Activated T-helper 1 cell treated with anti-CD3 and anti-CD28 coated beads, Interleukin-12 subunit alpha, Interleukin-12 subunit beta, Interleukin-2, Interleukin-4 antibody, amounts not matched to agents 30 ng/mL and 10 ng/mL and 1 ng/mL, durations not matched to agents 14 hours and 24 hours and 36 hours (primary cell): ENCODE data around the gene SMIM8. TPM values are rescaled to one million over a fixed set of nuclear protein-coding genes. Genes with fewer than 3 reads are reported as not detected.

Experiments used
- DNase-seq: peaks from one replicate; pipeline ENCODE4 v3.0.0; 2021; ENCODE audit warnings: low spot score
- H3K27ac Mint-ChIP-seq: one replicate; pipeline ENCODE4 v1.8.0; 2021; ENCODE audit warnings: mild to moderate bottlenecking, mixed read lengths
- H3K27me3 Mint-ChIP-seq: one replicate; pipeline ENCODE4 v1.8.0; 2022; ENCODE audit warnings: mild to moderate bottlenecking, moderate library complexity, mixed read lengths; ENCODE audit not compliant: insufficient read depth
- H3K36me3 Mint-ChIP-seq: one replicate; pipeline ENCODE4 v1.8.0; 2021; ENCODE audit warnings: low read depth, mixed read lengths
- H3K4me1 Mint-ChIP-seq: one replicate; pipeline ENCODE4 v1.8.0; 2021; ENCODE audit warnings: low read depth, mixed read lengths
- H3K4me3 Mint-ChIP-seq: one replicate; pipeline ENCODE4 v1.8.0; 2021; ENCODE audit warnings: mild to moderate bottlenecking, moderate library complexity, mixed read lengths
- H3K9me3 Mint-ChIP-seq: one replicate; pipeline ENCODE4 v1.8.0; 2021; ENCODE audit warnings: mixed read lengths
- intact Hi-C: fragments of 100-400 bp; cut with micrococcal nuclease; formaldehyde crosslinking; loops from one replicate; pipeline ENCODE4 v1.15.1; 2024
- total RNA-seq: library from RNA; stranded (reverse); gene quantifications from 2 replicates; pipeline ENCODE4 v1.2.3, GENCODE V29; 2022

Gene SMIM8
- total RNA-seq, 1 donor from 2014 or later = 9.2 TPM

GRCh38 chr6:87341899-87342298 lies 19.5 kb downstream of the SMIM8 start:
- H3K36me3 Mint-ChIP-seq = peaks cover 4% of the 10 kb centered on the region
- H3K27ac Mint-ChIP-seq = no peak overlapping the region

GRCh38 chr6:87342829-87343228 lies 20.4 kb downstream of the SMIM8 start:
- no peak for DNase-seq
- Mint-ChIP-seq H3K27ac (no peak overlapping the region), H3K27me3 (no peaks in the 10 kb centered on the region), H3K36me3 (peaks cover 4% of the 10 kb centered on the region), H3K4me3 (no peak overlapping the region), H3K9me3 (no peaks in the 10 kb centered on the region), H3K4me1 (no peaks in the 10 kb centered on the region)
- intact Hi-C loops = no loop called here

More at GRCh38 chr6:87341899-87342298, 19.5 kb downstream of the SMIM8 start:
- H3K9me3 Mint-ChIP-seq = no peaks in the 10 kb centered on the region
- DNase-seq = no peak
- no peaks in the 10 kb centered on the region for H3K27me3 Mint-ChIP-seq
- H3K4me1 Mint-ChIP-seq = no peaks in the 10 kb centered on the region
- H3K4me3 Mint-ChIP-seq = no peak overlapping the region
- intact Hi-C loops = no loop called here

- Mint-ChIP-seq H3K4me3 (no peak within 1 kb of the TSS), H3K36me3 (peaks cover 1% of the 10 kb centered on the region), H3K9me3 (no peaks in the 10 kb centered on the region), H3K4me1 (no peaks in the 10 kb centered on the region), H3K27ac (no peak within 1 kb of the TSS), H3K27me3 (no peaks in the 10 kb centered on the region)
- no peak for DNase-seq
- intact Hi-C loops = no loop called here
Observed at GRCh38 chr6:87344731-87345130, 22.3 kb downstream of the SMIM8 start, which contains the start of gene C6orf163. Gene C6orf163 (plus strand): TSS chr6:87344813. CDS start chr6:87345100, 287 bp downstream.

GRCh38 chr6:87346700-87347099 lies 24.3 kb downstream of the SMIM8 start:
- Mint-ChIP-seq H3K4me3 (no peak overlapping the region), H3K36me3 (peaks cover 1% of the 10 kb centered on the region), H3K9me3 (no peaks in the 10 kb centered on the region), H3K27ac (no peak overlapping the region), H3K27me3 (no peaks in the 10 kb centered on the region), H3K4me1 (no peaks in the 10 kb centered on the region)
- DNase-seq = no peak
- intact Hi-C loops = no loop called here

GRCh38 chr6:87349896-87350295 lies 27.5 kb downstream of the SMIM8 start:
- Mint-ChIP-seq H3K4me3 (no peak overlapping the region), H3K4me1 (no peaks in the 10 kb centered on the region), H3K27me3 (no peaks in the 10 kb centered on the region), H3K36me3 (no peaks in the 10 kb centered on the region), H3K9me3 (no peaks in the 10 kb centered on the region), H3K27ac (no peak overlapping the region)
- intact Hi-C loops = no loop called here
- DNase-seq = no peak

- no peak for DNase-seq
- Mint-ChIP-seq H3K4me1 (no peaks in the 10 kb centered on the region), H3K27me3 (no peaks in the 10 kb centered on the region), H3K36me3 (no peaks in the 10 kb centered on the region), H3K4me3 (no peak overlapping the region), H3K9me3 (no peaks in the 10 kb centered on the region), H3K27ac (no peak overlapping the region)
- intact Hi-C loops = no loop called here
Observed at GRCh38 chr6:87350516-87350915, 28.1 kb downstream of the SMIM8 start.

- H3K4me1 Mint-ChIP-seq = no peaks in the 10 kb centered on the region
- no peak overlapping the region for H3K4me3 Mint-ChIP-seq
- H3K27ac Mint-ChIP-seq = no peak overlapping the region
- DNase-seq = no peak
- H3K27me3 Mint-ChIP-seq = no peaks in the 10 kb centered on the region
- intact Hi-C loops = no loop called here
- no peaks in the 10 kb centered on the region for H3K9me3 Mint-ChIP-seq
- no peaks in the 10 kb centered on the region for H3K36me3 Mint-ChIP-seq
Observed at GRCh38 chr6:87351583-87351982, 29.2 kb downstream of the SMIM8 start.

- Mint-ChIP-seq H3K36me3 (no peaks in the 10 kb centered on the region), H3K9me3 (no peaks in the 10 kb centered on the region), H3K27me3 (no peaks in the 10 kb centered on the region), H3K4me1 (no peaks in the 10 kb centered on the region), H3K27ac (no peak overlapping the region), H3K4me3 (no peak overlapping the region)
- intact Hi-C loops = no loop called here
- no peak for DNase-seq
Observed at GRCh38 chr6:87356181-87356580, 33.8 kb downstream of the SMIM8 start.

- no peak overlapping the region for H3K27ac Mint-ChIP-seq
- H3K4me1 Mint-ChIP-seq = no peaks in the 10 kb centered on the region
- intact Hi-C loops = no loop called here
- no peaks in the 10 kb centered on the region for H3K27me3 Mint-ChIP-seq
- H3K4me3 Mint-ChIP-seq = no peak overlapping the region
- no peaks in the 10 kb centered on the region for H3K9me3 Mint-ChIP-seq
- peaks cover 2% of the 10 kb centered on the region for H3K36me3 Mint-ChIP-seq
- DNase-seq = no peak
Observed at GRCh38 chr6:87357479-87358196, 35.2 kb downstream of the SMIM8 start.

- no peaks in the 10 kb centered on the region for H3K4me1 Mint-ChIP-seq
- H3K36me3 Mint-ChIP-seq = peaks cover 7% of the 10 kb centered on the region
- intact Hi-C loops = no loop called here
- peaks cover 7% of the 10 kb centered on the region for H3K9me3 Mint-ChIP-seq
- no peak for DNase-seq
- no peak overlapping the region for H3K4me3 Mint-ChIP-seq
- no peak overlapping the region for H3K27ac Mint-ChIP-seq
- H3K27me3 Mint-ChIP-seq = no peaks in the 10 kb centered on the region
Observed at GRCh38 chr6:87364602-87365252, 42.3 kb downstream of the SMIM8 start.

- H3K4me3 Mint-ChIP-seq = no peak overlapping the region
Observed at GRCh38 chr6:87366072-87366827, 43.9 kb downstream of the SMIM8 start.

GRCh38 chr6:87366899-87367298 lies 44.5 kb downstream of the SMIM8 start:
- H3K27me3 Mint-ChIP-seq = no peaks in the 10 kb centered on the region
- H3K9me3 Mint-ChIP-seq = peaks cover 7% of the 10 kb centered on the region
- intact Hi-C loops = no loop called here
- no peak for DNase-seq
- no peak overlapping the region for H3K27ac Mint-ChIP-seq
- no peaks in the 10 kb centered on the region for H3K4me1 Mint-ChIP-seq
- no peak overlapping the region for H3K4me3 Mint-ChIP-seq
- H3K36me3 Mint-ChIP-seq = peaks cover 6% of the 10 kb centered on the region

More at GRCh38 chr6:87366072-87366827, 43.9 kb downstream of the SMIM8 start:
- H3K27ac Mint-ChIP-seq = no peak overlapping the region
- no peak for DNase-seq
- H3K9me3 Mint-ChIP-seq = peaks cover 7% of the 10 kb centered on the region
- no peaks in the 10 kb centered on the region for H3K27me3 Mint-ChIP-seq
- no peaks in the 10 kb centered on the region for H3K4me1 Mint-ChIP-seq
- intact Hi-C loops = no loop called here
- H3K36me3 Mint-ChIP-seq = peaks cover 8% of the 10 kb centered on the region

GRCh38 chr6:87373377-87373776 lies 51.0 kb downstream of the SMIM8 start:
- H3K27me3 Mint-ChIP-seq = no peaks in the 10 kb centered on the region
- H3K4me1 Mint-ChIP-seq = no peaks in the 10 kb centered on the region

More at GRCh38 chr6:87373377-87373776, 51.0 kb downstream of the SMIM8 start:
- H3K27ac Mint-ChIP-seq = no peak overlapping the region
- no peak for DNase-seq
- H3K4me3 Mint-ChIP-seq = no peak overlapping the region
- peaks cover 3% of the 10 kb centered on the region for H3K36me3 Mint-ChIP-seq
- H3K9me3 Mint-ChIP-seq = no peaks in the 10 kb centered on the region
- intact Hi-C loops = no loop called here
